HG02970 (cell line): ENCODE results near the gene SEPHS2.
A peak's percentile ranks its signal among the peaks of the same experiment; 100 is the strongest.

Experiments
- ATAC-seq: cut with Tn5 transposase; IDR thresholded peaks from one replicate; pipeline ENCODE4 v1.9.1; 2021; ENCODE audit warnings: mild to moderate bottlenecking, moderate library complexity, moderate number of reproducible peaks; ENCODE audit not compliant: unreplicated experiment, low FRiP score

SEPHS2 gene

GRCh38 chr16:30434852-30435251, 10.8 kb downstream of the SEPHS2 start:
- ATAC-seq = no peak

DNA sequence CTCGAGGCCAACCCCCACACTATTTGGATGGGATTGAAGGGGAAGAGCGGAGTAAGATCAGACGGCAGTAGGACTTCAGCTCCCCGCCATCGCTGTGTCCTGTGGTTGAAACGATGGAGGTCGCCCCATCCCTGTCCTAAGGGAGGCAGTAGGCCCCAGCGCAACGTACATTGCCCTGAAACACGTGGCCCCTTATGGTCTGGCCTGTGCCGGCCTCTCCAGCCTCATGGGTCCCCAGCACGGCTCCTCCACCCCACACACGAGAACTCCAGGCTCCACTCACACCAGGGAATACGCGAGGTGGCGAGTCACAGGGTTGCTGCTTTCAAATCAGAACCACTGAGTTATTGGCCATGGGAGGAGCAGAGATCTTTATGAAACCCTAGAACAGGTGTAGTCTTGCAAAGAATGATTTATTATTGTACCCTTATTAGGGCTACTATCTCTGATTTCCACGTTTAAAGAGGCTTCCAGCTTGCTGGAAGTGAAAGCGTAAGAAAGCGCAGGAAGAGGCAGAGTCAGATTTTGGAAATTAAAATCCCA, 15.2 kb downstream of the SEPHS2 start:
- no peak for ATAC-seq

DNA sequence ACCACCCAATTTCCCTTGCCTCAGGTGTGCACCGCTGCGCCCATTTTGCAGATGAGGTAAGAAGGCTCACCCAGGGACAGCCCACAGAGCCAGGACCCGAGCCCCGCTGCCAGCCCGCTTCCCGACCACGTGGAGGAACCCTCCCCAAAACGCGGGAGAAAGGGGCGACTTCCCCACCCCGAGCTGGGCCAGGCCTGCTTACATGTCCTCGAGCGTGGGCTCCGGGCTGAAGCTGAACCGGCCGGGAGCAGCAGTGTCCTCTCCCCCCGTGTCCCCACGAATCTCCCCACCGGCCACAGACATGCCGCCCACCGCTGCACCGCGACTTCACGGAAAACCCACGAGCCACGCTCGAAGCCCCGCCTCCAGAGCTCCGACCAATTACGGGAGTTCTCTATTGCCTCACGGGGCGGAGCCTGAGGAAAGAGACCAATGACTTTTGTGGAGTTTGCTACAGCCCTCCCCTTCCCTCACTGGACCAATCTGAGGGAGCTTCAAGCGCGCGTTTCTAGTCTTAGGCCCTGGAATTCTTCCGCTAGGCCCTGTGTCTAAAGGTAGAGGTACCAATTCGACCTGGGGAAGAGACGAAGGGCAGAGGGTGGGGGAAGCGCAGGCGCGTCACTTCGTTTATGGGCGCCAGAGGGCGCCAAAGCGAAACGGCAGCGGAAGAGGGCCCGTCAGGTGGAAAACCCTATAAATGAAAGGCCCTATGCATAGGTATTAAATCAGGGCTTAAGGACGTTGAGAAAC, 15.8 kb downstream of the SEPHS2 start, which contains the start of gene DCTPP1:
DCTPP1 (minus strand) TSS at position 353 of the 750 bp plus-strand sequence; CDS start at position 303, 50 bp downstream.
- ATAC-seq = peak; percentile 98

DNA sequence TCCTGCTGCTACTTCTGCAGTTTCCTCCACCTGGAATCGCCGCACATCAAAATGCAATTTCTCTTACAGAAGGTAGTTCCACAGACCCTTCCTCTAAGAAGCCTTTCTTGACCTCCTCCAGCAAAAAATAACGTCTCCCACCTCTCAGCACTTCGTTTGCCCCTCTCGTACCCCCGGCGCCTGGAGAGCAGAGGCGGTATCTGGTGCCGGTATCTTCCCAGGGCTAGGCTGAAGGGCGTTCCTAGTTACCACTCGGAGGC, 16.3 kb downstream of the SEPHS2 start:
- no peak for ATAC-seq

DNA sequence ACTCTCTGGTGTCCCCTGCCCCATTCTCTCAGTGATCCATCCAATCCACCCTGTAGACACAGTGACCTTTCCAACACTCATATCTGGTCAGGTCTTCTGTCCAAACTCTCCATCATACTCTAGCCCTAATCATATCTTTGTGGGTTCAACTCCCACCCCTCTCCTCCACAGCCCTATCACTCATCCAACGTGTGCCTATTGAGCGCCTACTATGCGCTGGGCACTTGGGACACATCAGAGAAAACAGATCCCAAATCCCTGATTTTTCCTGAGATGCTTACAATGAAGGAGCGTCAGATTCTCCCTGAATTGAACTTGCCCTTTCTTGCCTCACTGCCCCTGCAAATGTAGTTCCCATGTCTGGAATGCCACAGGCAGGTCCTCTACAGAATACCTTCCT, 17.6 kb downstream of the SEPHS2 start:
- no peak for ATAC-seq

DNA sequence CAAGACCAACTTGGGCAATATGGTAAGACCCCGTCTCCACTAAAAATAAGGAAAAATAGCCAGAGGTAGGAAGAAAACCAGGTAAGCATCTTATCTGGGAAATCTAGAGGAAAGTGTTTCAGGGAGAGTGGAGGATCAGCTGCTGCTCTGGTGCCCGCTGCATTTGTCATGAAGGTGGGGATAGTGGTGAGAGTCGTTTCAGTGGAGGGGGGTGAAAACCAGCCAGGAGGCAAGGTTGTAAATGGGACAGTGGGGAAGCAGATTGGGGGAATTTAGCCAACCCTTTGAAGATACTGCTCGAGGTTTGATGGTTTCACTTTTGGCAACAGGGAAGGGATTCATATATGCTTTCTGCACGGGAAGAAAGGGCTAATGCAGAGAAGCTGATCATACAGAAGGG, 24.7 kb downstream of the SEPHS2 start:
- no peak for ATAC-seq

DNA sequence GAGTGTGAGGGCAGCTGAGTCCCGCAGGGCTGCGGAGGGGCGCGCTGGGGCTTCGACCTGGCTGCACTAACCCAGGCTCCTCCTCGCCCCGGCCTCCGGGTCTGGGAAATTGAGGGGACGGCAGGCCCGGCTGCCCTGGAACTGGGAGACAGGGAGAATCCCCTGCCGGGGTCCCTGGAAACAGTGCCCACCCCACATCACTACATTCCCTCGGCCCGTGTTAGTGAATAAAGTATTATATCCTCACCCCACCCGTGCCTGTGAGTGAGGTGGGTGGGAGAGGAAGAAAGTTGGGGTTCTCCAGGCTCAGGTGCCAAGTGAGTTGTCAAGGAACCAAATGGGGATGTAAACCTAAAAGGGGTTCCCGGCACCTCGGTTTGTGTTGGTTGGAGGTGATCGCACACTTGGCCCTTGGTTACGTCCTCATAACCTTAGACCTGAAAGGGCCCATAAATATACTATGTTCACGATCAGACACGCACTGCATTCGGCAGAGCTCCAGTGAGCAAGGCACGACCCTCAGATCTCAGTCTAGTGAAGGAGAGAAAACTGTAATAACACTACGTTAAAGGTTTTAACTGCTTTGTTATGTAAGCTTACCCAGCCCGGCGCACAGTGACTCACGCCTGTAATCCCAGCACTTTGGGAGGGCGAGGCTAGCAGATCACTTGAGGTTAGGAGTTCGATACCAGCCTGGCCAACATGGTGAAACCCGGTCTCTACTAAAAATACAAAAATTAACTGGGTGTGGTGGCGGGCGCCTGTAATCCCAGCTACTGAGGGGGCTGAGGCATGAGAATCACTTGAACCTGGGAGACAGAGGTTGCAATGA, 27.1 kb downstream of the SEPHS2 start:
- no peak for ATAC-seq

DNA sequence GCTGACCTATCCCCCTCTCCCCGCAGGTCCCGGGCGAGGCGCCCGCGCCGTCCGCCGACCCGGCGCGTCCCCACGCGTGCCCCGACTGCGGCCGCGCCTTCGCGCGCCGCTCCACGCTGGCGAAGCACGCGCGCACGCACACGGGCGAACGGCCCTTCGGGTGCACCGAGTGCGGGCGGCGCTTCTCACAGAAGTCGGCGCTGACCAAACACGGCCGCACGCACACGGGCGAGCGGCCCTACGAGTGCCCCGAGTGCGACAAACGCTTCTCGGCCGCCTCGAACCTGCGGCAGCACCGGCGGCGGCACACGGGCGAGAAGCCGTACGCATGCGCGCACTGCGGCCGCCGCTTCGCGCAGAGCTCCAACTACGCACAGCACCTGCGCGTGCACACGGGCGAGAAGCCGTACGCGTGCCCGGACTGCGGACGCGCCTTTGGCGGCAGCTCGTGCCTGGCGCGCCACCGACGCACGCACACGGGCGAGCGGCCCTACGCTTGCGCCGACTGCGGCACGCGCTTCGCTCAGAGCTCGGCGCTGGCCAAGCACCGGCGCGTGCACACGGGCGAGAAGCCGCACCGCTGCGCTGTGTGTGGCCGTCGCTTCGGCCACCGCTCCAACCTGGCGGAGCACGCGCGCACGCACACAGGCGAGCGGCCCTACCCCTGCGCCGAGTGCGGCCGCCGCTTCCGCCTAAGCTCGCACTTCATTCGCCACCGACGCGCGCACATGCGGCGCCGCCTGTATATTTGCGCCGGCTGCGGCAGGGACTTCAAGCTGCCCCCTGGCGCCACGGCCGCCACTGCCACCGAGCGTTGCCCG, 27.9 kb downstream of the SEPHS2 start:
- ATAC-seq = peak; percentile 80

DNA sequence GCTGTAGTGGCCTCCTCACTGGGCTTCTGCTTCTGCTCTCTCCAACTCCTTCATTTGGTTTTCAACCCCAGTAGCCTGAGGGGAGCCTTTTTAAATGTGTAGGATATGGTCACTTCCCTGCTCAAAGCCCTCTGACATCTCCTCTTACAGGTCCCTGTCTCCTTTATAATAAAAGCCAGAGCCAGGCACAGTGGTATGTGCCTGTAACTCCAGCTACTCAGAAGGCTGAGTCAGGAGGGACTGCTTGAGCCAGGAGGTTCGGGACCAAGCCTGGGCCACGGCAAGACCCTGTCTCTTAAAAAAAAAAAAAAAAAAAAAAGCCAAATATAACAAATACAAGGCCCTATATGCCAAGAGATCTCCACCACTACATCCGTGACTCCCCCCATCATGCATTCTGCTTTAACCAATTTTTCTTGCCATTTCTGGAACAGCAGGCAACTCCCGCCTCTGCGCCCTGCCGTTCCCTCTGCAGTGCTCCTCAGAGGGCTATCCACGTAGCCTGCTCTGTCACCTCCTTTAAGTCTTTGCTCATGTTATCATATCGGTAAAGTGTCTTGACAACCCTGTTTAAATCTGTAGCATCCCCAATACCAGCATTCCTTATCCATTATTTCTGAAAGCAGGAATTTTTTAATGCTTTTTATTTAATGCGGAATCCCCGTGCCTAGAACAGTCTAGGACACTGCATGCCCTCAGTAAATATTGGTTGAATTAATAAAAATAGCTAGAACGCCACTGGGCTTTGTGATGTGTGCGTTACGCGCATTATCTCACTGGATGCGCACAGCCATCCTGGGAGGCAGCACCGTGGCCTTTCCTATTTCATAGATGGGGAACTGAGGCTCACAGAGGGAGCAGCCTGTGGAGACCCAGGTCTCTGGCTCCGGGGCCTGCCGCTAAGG, 28.8 kb downstream of the SEPHS2 start:
- no peak for ATAC-seq

GRCh38 chr16:30416047-30416603, 29.5 kb downstream of the SEPHS2 start:
- no peak for ATAC-seq

DNA sequence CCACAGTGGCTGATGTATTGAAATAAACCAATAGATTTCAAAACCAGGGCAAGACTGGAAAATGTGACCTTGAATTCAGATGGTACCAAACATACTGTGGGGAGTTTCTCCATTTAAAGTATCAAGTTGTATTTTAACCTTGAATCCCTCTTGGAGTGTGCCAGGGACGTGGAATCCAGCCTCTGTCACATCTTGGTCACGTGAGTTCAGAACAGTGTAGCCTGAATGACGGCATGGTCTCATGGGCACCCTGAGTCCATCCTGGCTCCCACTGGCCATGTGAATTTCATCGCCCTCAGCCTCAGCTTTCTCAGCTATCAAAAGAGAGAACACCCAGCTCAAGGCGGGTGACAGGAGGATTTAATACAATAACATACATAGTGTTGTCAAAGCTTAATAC, 31.5 kb downstream of the SEPHS2 start:
- no peak for ATAC-seq

DNA sequence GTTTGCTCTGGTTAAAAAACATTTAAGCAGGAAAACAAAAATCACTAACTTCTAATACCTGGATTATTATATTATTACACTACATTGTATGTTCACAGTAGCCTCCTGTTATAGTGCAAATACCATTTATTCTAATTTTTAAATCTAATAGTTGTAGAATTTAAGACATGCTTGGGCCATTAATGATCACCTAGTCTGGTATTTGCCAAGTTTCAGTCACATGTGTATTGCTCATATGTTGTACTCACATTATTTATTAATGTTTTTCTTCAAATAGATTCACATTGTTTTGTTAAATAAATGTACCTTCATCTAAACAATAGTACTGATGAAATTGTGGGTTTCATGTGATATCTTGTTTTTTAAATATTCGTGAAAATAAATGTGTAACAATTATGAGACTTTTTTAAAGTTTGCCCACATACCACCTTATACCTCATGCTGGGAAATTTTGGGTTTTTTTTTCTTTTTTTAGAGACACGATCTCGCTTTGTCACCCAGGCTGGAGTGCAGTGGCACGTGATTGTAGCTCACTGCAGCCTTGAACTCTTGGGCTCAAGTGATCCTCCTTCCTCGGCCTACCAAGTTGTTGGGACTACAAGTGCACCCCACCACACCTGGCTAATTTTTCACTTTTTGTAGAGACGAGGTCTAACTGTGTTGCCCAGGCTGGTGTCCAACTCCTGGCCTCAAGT, 32.4 kb downstream of the SEPHS2 start:
- ATAC-seq = no peak

DNA sequence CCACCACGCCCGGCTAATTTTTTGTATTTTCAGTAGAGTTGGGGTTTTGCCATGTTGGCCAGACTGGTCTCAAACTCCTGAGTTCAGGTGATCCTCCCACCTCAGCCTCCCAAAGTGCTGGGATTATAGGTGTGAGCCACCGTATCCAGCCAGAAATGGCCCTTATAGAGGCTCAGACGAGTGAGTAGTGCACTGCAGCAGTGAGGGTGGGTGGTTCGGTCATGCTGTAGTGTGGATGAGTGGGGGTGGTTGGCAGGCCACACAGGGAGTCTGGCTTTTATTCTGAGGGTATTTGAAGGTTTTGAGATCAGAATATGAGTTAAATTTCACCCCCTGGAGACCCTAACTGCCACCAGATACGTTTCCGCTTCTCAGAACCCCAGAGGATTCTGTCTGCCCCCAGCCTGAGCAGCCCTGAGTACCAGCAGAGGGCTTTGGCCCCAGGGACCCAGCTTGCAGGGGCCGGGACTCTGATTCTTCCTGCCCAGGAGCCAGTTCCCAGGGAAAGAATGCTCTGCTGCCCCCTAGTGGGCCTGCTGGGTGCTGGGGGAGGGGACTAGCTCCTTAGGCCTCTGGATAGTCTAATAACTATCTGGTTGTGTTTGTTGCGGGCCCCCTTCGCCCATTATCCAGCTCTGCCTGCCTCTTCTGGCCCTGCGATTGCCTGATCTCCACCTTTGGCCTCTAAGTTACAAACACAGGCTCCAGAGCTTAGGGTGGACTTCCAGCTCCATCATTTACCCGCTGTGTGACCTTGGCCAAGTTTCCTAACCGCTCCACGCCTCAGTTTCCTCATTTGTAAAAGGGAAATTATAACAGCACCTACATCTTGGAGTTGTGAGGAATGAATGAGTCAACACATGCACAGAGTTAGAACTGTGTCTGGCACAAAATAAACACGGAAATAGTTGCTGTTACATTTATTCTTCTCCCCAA, 36.3 kb downstream of the SEPHS2 start:
- ATAC-seq = no peak

DNA sequence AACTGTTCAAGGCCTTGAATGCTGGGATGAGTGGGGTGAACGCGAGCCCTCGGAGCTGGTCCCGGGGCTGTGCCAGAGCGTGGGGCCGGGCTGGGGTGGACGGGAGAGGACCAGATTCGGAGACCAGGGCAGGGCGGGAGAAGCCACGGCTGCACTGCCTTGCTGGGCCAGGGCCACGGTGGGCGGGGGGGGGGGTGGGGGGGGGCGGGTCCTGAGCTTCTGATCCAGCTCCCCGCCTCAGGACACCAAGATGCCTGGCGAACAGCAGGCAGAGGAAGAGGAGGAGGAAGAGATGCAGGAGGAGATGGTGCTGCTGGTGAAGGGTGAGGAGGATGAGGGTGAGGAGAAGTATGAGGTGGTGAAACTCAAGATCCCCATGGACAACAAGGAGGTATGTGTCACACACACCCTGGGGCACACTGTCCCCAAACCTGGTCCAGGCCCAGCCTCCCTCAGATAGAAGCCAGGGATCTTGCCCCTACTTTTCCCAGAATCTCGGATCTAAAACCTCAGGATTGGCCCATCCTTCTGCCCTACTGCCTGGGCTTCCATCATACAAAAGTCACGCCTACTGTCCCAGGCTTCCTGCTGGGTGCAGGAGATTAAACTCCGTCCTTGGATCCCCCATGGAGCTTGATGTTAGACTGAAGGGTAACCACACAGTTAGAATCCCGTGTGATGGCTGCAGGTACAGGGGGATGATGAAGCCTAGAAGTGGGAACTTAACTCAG, 37.7 kb downstream of the SEPHS2 start:
- no peak for ATAC-seq

DNA sequence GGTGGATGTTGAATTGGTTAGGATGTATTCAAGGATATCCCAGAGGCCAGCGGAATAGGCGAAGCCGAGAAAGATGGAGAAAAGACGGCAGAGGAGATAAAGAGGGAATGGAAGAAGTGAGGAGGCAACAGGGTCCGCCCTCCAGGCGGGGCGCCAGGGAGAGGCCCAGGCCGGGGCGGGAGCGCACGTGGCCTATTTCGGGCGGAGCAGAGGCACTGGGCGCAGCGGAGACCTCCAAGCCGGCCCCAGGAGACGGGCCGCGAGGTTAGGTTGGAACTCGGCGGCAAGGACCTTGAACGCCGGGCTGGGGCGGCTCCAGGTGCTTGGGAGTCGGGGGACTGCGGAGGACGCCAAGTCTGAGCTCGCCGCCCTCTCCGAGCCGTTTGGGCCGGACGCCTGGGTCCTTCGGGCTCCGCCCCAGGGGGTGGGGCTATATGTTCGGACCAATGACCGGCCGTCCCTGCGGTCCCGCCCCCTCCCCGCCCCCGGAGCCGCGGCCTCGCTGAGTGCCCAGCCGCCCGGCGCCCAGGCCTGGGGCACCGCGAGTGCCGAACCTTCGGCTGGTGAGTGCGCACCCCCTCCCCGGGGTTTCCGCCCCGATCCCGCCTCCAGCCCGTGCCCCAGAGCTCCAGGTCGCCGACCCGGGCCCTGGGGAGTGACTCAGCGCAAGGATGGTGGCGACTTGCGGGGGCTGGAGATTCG, 38.4 kb downstream of the SEPHS2 start, which contains the start of gene ZNF771:
ZNF771 (plus strand) TSS at position 505 of the 702 bp plus-strand sequence. CDS start 448 bp downstream, outside the sequence.
- ATAC-seq = peak; percentile 61

GRCh38 chr16:30406795-30407101, 38.9 kb downstream of the SEPHS2 start:
- ATAC-seq = no peak
